Measurements from ENCODE around the gene HS2ST1.
"Not testable (repeated sequence)": the region's sequence is repeated elsewhere in the genome, so short reads cannot be mapped to it uniquely, and the experiment has no call there.

Gene HS2ST1

GRCh38 chr1:87023326-87023725 is 108.9 kb downstream of the HS2ST1 start:
- Histone ChIP-seq H3K4me1 (ENCODE audit: control insufficient read depth, insufficient read depth, low read length) (peaks cover 11% of the 10 kb centered on the region), H3K9me3 (ENCODE audit: control insufficient read depth, low read length) (no peaks in the 10 kb centered on the region), H3K4me3 (ENCODE audit: low read length) (no peak overlapping the region), H3K27me3 (replicated peaks; ENCODE audit: control insufficient read depth, insufficient read depth, low read length) (no peaks in the 10 kb centered on the region), H3K36me3 (ENCODE audit: control insufficient read depth, insufficient read depth, low read length, severe bottlenecking) (no peaks in the 10 kb centered on the region), H3K9ac (ENCODE audit: low read length) (no peak overlapping the region)
- no peak for DNase-seq (ENCODE audit: low read depth)

- Histone ChIP-seq H3K4me3 (ENCODE audit: low read length) (no peak overlapping the region), H3K4me1 (ENCODE audit: control insufficient read depth, insufficient read depth, low read length) (peaks cover 8% of the 10 kb centered on the region), H3K27me3 (replicated peaks; ENCODE audit: control insufficient read depth, insufficient read depth, low read length) (no peaks in the 10 kb centered on the region), H3K9me3 (ENCODE audit: control insufficient read depth, low read length) (no peaks in the 10 kb centered on the region), H3K9ac (ENCODE audit: low read length) (no peak overlapping the region), H3K36me3 (ENCODE audit: control insufficient read depth, insufficient read depth, low read length, severe bottlenecking) (no peaks in the 10 kb centered on the region)
- DNase-seq (ENCODE audit: low read depth) = peak; percentile 59
These were observed 110.6 kb downstream of the HS2ST1 start for GRCh38 chr1:87024936-87025540.

GRCh38 chr1:87027561-87027960 is 113.1 kb downstream of the HS2ST1 start:
- not testable (repeated sequence) for H3K9ac ChIP-seq (ENCODE audit: low read length); H3K4me1 ChIP-seq (ENCODE audit: control insufficient read depth, insufficient read depth, low read length); H3K36me3 ChIP-seq (ENCODE audit: control insufficient read depth, insufficient read depth, low read length, severe bottlenecking); DNase-seq (ENCODE audit: low read depth); H3K9me3 ChIP-seq (ENCODE audit: control insufficient read depth, low read length); H3K27me3 ChIP-seq (replicated peaks; ENCODE audit: control insufficient read depth, insufficient read depth, low read length); H3K4me3 ChIP-seq (ENCODE audit: low read length)

GRCh38 chr1:87028576-87028975 is 114.1 kb downstream of the HS2ST1 start:
- H3K36me3 ChIP-seq (ENCODE audit: control insufficient read depth, insufficient read depth, low read length, severe bottlenecking) = no peaks in the 10 kb centered on the region
- DNase-seq (ENCODE audit: low read depth) = no peak
- H3K27me3 ChIP-seq (replicated peaks; ENCODE audit: control insufficient read depth, insufficient read depth, low read length) = no peaks in the 10 kb centered on the region
- H3K4me3 ChIP-seq (ENCODE audit: low read length) = no peak overlapping the region
- H3K9me3 ChIP-seq (ENCODE audit: control insufficient read depth, low read length) = no peaks in the 10 kb centered on the region
- no peak overlapping the region for H3K9ac ChIP-seq (ENCODE audit: low read length)
- peaks cover 8% of the 10 kb centered on the region for H3K4me1 ChIP-seq (ENCODE audit: control insufficient read depth, insufficient read depth, low read length)

- Histone ChIP-seq H3K9me3 (ENCODE audit: control insufficient read depth, low read length) (no peaks in the 10 kb centered on the region), H3K9ac (ENCODE audit: low read length) (no peak overlapping the region), H3K4me1 (ENCODE audit: control insufficient read depth, insufficient read depth, low read length) (peaks cover 8% of the 10 kb centered on the region), H3K4me3 (ENCODE audit: low read length) (no peak overlapping the region), H3K36me3 (ENCODE audit: control insufficient read depth, insufficient read depth, low read length, severe bottlenecking) (no peaks in the 10 kb centered on the region), H3K27me3 (replicated peaks; ENCODE audit: control insufficient read depth, insufficient read depth, low read length) (no peaks in the 10 kb centered on the region)
- DNase-seq (ENCODE audit: low read depth) = no peak
These were observed 116.6 kb downstream of the HS2ST1 start for GRCh38 chr1:87030740-87031690.

GRCh38 chr1:87034351-87034750 is 119.9 kb downstream of the HS2ST1 start:
- no peak for DNase-seq (ENCODE audit: low read depth)
- Histone ChIP-seq H3K9ac (ENCODE audit: low read length) (no peak overlapping the region), H3K4me3 (ENCODE audit: low read length) (no peak overlapping the region), H3K4me1 (ENCODE audit: control insufficient read depth, insufficient read depth, low read length) (no peaks in the 10 kb centered on the region), H3K36me3 (ENCODE audit: control insufficient read depth, insufficient read depth, low read length, severe bottlenecking) (no peaks in the 10 kb centered on the region), H3K9me3 (ENCODE audit: control insufficient read depth, low read length) (no peaks in the 10 kb centered on the region), H3K27me3 (replicated peaks; ENCODE audit: control insufficient read depth, insufficient read depth, low read length) (no peaks in the 10 kb centered on the region)

GRCh38 chr1:87039096-87039495 is 124.7 kb downstream of the HS2ST1 start:
- Histone ChIP-seq H3K9me3 (ENCODE audit: control insufficient read depth, low read length) (no peaks in the 10 kb centered on the region), H3K4me1 (ENCODE audit: control insufficient read depth, insufficient read depth, low read length) (no peaks in the 10 kb centered on the region), H3K36me3 (ENCODE audit: control insufficient read depth, insufficient read depth, low read length, severe bottlenecking) (no peaks in the 10 kb centered on the region), H3K4me3 (ENCODE audit: low read length) (no peak overlapping the region), H3K9ac (ENCODE audit: low read length) (no peak overlapping the region), H3K27me3 (replicated peaks; ENCODE audit: control insufficient read depth, insufficient read depth, low read length) (no peaks in the 10 kb centered on the region)
- no peak for DNase-seq (ENCODE audit: low read depth)

- Histone ChIP-seq H3K4me3 (ENCODE audit: low read length) (no peak overlapping the region), H3K9ac (ENCODE audit: low read length) (no peak overlapping the region), H3K4me1 (ENCODE audit: control insufficient read depth, insufficient read depth, low read length) (no peaks in the 10 kb centered on the region), H3K36me3 (ENCODE audit: control insufficient read depth, insufficient read depth, low read length, severe bottlenecking) (no peaks in the 10 kb centered on the region), H3K27me3 (replicated peaks; ENCODE audit: control insufficient read depth, insufficient read depth, low read length) (no peaks in the 10 kb centered on the region), H3K9me3 (ENCODE audit: control insufficient read depth, low read length) (no peaks in the 10 kb centered on the region)
- DNase-seq (ENCODE audit: low read depth) = no peak
These were observed 127.8 kb downstream of the HS2ST1 start for GRCh38 chr1:87042111-87042811.

- H3K27me3 ChIP-seq (replicated peaks; ENCODE audit: control insufficient read depth, insufficient read depth, low read length) = no peaks in the 10 kb centered on the region
- no peaks in the 10 kb centered on the region for H3K36me3 ChIP-seq (ENCODE audit: control insufficient read depth, insufficient read depth, low read length, severe bottlenecking)
- DNase-seq (ENCODE audit: low read depth) = no peak
- peaks cover 9% of the 10 kb centered on the region for H3K9me3 ChIP-seq (ENCODE audit: control insufficient read depth, low read length)
- H3K4me1 ChIP-seq (ENCODE audit: control insufficient read depth, insufficient read depth, low read length) = no peaks in the 10 kb centered on the region
- H3K9ac ChIP-seq (ENCODE audit: low read length) = no peak overlapping the region
- no peak overlapping the region for H3K4me3 ChIP-seq (ENCODE audit: low read length)
These were observed 130.0 kb downstream of the HS2ST1 start for GRCh38 chr1:87044424-87044823.

- H3K4me3 ChIP-seq (ENCODE audit: low read length) = no peak overlapping the region
- H3K9me3 ChIP-seq (ENCODE audit: control insufficient read depth, low read length) = peaks cover 9% of the 10 kb centered on the region
- no peak overlapping the region for H3K9ac ChIP-seq (ENCODE audit: low read length)
- no peaks in the 10 kb centered on the region for H3K36me3 ChIP-seq (ENCODE audit: control insufficient read depth, insufficient read depth, low read length, severe bottlenecking)
- H3K4me1 ChIP-seq (ENCODE audit: control insufficient read depth, insufficient read depth, low read length) = no peaks in the 10 kb centered on the region
- H3K27me3 ChIP-seq (replicated peaks; ENCODE audit: control insufficient read depth, insufficient read depth, low read length) = no peaks in the 10 kb centered on the region
- no peak for DNase-seq (ENCODE audit: low read depth)
These were observed 130.4 kb downstream of the HS2ST1 start for GRCh38 chr1:87044840-87045239.

- Histone ChIP-seq H3K27me3 (replicated peaks; ENCODE audit: control insufficient read depth, insufficient read depth, low read length) (no peaks in the 10 kb centered on the region), H3K4me1 (ENCODE audit: control insufficient read depth, insufficient read depth, low read length) (no peaks in the 10 kb centered on the region), H3K9ac (ENCODE audit: low read length) (no peak overlapping the region), H3K36me3 (ENCODE audit: control insufficient read depth, insufficient read depth, low read length, severe bottlenecking) (no peaks in the 10 kb centered on the region), H3K4me3 (ENCODE audit: low read length) (no peak overlapping the region), H3K9me3 (ENCODE audit: control insufficient read depth, low read length) (peaks cover 9% of the 10 kb centered on the region)
- no peak for DNase-seq (ENCODE audit: low read depth)
These were observed 131.4 kb downstream of the HS2ST1 start for GRCh38 chr1:87045761-87046304.

Data from adipocyte (in vitro differentiated cells).